Right ventricle myocardium superior (tissue), 1 donor: ENCODE results near the gene SUMO4. TPM values are rescaled to one million over a fixed set of nuclear protein-coding genes. Genes with fewer than 3 reads are reported as not detected.

Source experiments
- ATAC-seq: fragments of 200-7000 bp; cut with Tn5 transposase; one replicate; pipeline ENCODE4 v1.9.1; 2020; ENCODE audit warnings: mild to moderate bottlenecking; ENCODE audit not compliant: poor library complexity
- DNase-seq: peaks from one replicate; pipeline ENCODE4 v3.0.0-alpha.2; 2020
- intact Hi-C: fragments of 100-400 bp; cut with DNase I; formaldehyde crosslinking; loops from one replicate; pipeline ENCODE4 v1.11.2; 2022
- total RNA-seq: library from RNA; stranded (reverse); fragmentation: NEBNext Ultra II Directional; extraction: Animal tissue kit (Norgen Biotek cat#: 25700); gene quantifications from one replicate; pipeline ENCODE4 v1.2.1, GENCODE V29; 2021
- donor health status: DM: no; HTN: yes; CAD: no; lungs with severe emphysema.

SUMO4 gene
- total RNA-seq, 1 donor from 2014 or later = 0.22 TPM

GRCh38 chr6:149445095-149445466 lies 45.0 kb downstream of the SUMO4 start:
- ATAC-seq (peak; percentile 36), DNase-seq (no peak)
- intact Hi-C loops = no loop called here

GRCh38 chr6:149445573-149445972 lies 45.5 kb downstream of the SUMO4 start:
- intact Hi-C loops = no loop called here
- ATAC-seq (no peak), DNase-seq (no peak)

- ATAC-seq = no peak
- intact Hi-C loops = no loop called here
- no peak for DNase-seq
Observed at GRCh38 chr6:149446791-149447376, 46.8 kb downstream of the SUMO4 start.

- ATAC-seq = no peak
- DNase-seq = no peak
- intact Hi-C loops = no loop called here
Observed at GRCh38 chr6:149448821-149449453, 48.9 kb downstream of the SUMO4 start.

- no peak for ATAC-seq
- DNase-seq = no peak
- intact Hi-C loops = loop anchor here (10.0 kb wide), 1 partner anchor 65 kb away; no protein-coding TSS in a partner anchor
Observed at GRCh38 chr6:149449831-149450678, 50.0 kb downstream of the SUMO4 start.

Other genes starting within 250 kb of the SUMO4 start
- 58.0 TPM for gene TAB2, start 82.5 kb upstream of the SUMO4 start, total RNA-seq
- 0.51 TPM for gene ZC3H12D, start 84.8 kb downstream of the SUMO4 start, total RNA-seq
- 13.9 TPM for gene PPIL4, start 145.8 kb downstream of the SUMO4 start, total RNA-seq
- 47.9 TPM for gene GINM1, start 166.1 kb downstream of the SUMO4 start, total RNA-seq
- gene KATNA1, start 248.5 kb downstream of the SUMO4 start, total RNA-seq = 12.0 TPM